Endodermal cell (in vitro differentiated cells): ENCODE data around the gene ROBO1. TPM values are rescaled to one million over a fixed set of nuclear protein-coding genes. Genes with fewer than 3 reads are reported as not detected.

ENCODE experiments used
- DNase-seq: peaks from one replicate; pipeline ENCODE4 v3.0.0-alpha.2; 2017
- H3K27ac ChIP-seq: 2 replicates; pipeline ENCODE4 v1.5.1; 2013; ENCODE audit warnings: mild to moderate bottlenecking, low read depth, low read length, moderate library complexity
- H3K27me3 ChIP-seq: 2 replicates; pipeline ENCODE4 v1.6.1; 2013; ENCODE audit warnings: mild to moderate bottlenecking, low read length, moderate library complexity; ENCODE audit not compliant: insufficient read depth, control insufficient read depth, poor library complexity, severe bottlenecking
- H3K36me3 ChIP-seq: 2 replicates; pipeline ENCODE4 v1.7.0; 2013; ENCODE audit warnings: mild to moderate bottlenecking, low read length, moderate library complexity; ENCODE audit not compliant: control insufficient read depth, insufficient read depth
- H3K4me1 ChIP-seq: one replicate; pipeline ENCODE4 v1.7.0; 2013; ENCODE audit warnings: low read length; ENCODE audit not compliant: control insufficient read depth, insufficient read depth
- H3K4me3 ChIP-seq: 2 replicates; pipeline ENCODE4 v1.5.1; 2013; ENCODE audit warnings: mild to moderate bottlenecking, low read length, moderate library complexity
- H3K9ac ChIP-seq: 2 replicates; pipeline ENCODE4 v1.6.1; 2013; ENCODE audit warnings: mild to moderate bottlenecking, low read length, moderate library complexity; ENCODE audit not compliant: poor library complexity, severe bottlenecking; ENCODE audit errors: extremely low read depth
- H3K9me3 ChIP-seq: 2 replicates; pipeline ENCODE4 v1.6.1; 2013; ENCODE audit warnings: mild to moderate bottlenecking, low read length, moderate library complexity; ENCODE audit not compliant: control insufficient read depth
- H3K27ac Mint-ChIP-seq: 2 replicates; pipeline ENCODE4 v1.8.0; 2020; ENCODE audit warnings: mixed read lengths
- H3K27me3 Mint-ChIP-seq: 2 replicates; pipeline ENCODE4 v1.8.0; 2021; ENCODE audit warnings: mild to moderate bottlenecking, mixed read lengths; ENCODE audit not compliant: insufficient read depth
- H3K36me3 Mint-ChIP-seq: 2 replicates; pipeline ENCODE4 v1.8.0; 2020; ENCODE audit warnings: low read depth, mixed read lengths
- H3K4me1 Mint-ChIP-seq: 2 replicates; pipeline ENCODE4 v1.8.0; 2020; ENCODE audit warnings: mixed read lengths
- H3K4me3 Mint-ChIP-seq: 2 replicates; pipeline ENCODE4 v1.8.0; 2020; ENCODE audit warnings: mild to moderate bottlenecking, moderate library complexity, mixed read lengths
- H3K9me3 Mint-ChIP-seq: 2 replicates; pipeline ENCODE4 v1.8.0; 2020; ENCODE audit warnings: mild to moderate bottlenecking, mixed read lengths
- CTCF ChIP-seq: fragments of 200-600 bp; sonication (generic); conservative IDR thresholded peaks from 2 replicates; pipeline ENCODE4 v1.5.0; 2021; ENCODE audit warnings: antibody characterized with exemption, mild to moderate bottlenecking
- WGBS, 2 experiments: methylation state at CpG; one replicate each; pipeline versions ENCODE4 v1.1.5 to v1.1.7; 2013; ENCODE audit warnings: missing lambda C conversion rate in 2 of 2, mixed read lengths in 1 of 2; ENCODE audit not compliant: insufficient coverage in 1 of 2, insufficient read length in 1 of 2; 5-methylcytosine and 5-hydroxymethylcytosine counted together
- total RNA-seq, 2 donors: library from RNA; stranded (reverse); fragmentation: NEBNext Ultra II Directional in 1 of 2; extraction: Animal tissue kit (Norgen Biotek cat#: 25700) in 1 of 2; gene quantifications; 2 replicates in 1 of 2; 3 replicates in 1 of 2; pipeline ENCODE4 v1.2.1, GENCODE V29; 2021

Gene ROBO1
- total RNA-seq, 2 donors from 2014 or later: 74.8 to 75.9 TPM

GRCh38 chr3:79148786-79149185, 619.0 kb downstream of the ROBO1 start:
- Mint-ChIP-seq H3K4me3 (no peak overlapping the region), H3K4me1 (no peaks in the 10 kb centered on the region), H3K27ac (no peak overlapping the region), H3K36me3 (peaks cover 4% of the 10 kb centered on the region), H3K27me3 (no peaks in the 10 kb centered on the region), H3K9me3 (peaks cover 12% of the 10 kb centered on the region)
- WGBS, 2 experiments: 95 to 100% methylated on average over 2 of the region's 2 CpGs
- Histone ChIP-seq H3K4me1 (no peaks in the 10 kb centered on the region), H3K27ac (no peak overlapping the region), H3K27me3 (no peaks in the 10 kb centered on the region), H3K36me3 (no peaks in the 10 kb centered on the region), H3K4me3 (no peak overlapping the region), H3K9me3 (peaks cover 23% of the 10 kb centered on the region), H3K9ac (no peak overlapping the region)
- TF ChIP-seq CTCF: no peak
- no peak for DNase-seq

- Histone ChIP-seq H3K27me3 (no peaks in the 10 kb centered on the region), H3K4me1 (no peaks in the 10 kb centered on the region), H3K36me3 (no peaks in the 10 kb centered on the region), H3K9me3 (peaks cover 12% of the 10 kb centered on the region), H3K9ac (no peak overlapping the region), H3K4me3 (no peak overlapping the region), H3K27ac (no peak overlapping the region)
- no peak for DNase-seq
- no peak for TF ChIP-seq CTCF
- no peak overlapping the region for H3K4me3 Mint-ChIP-seq
- 78% methylated on average over 3 of the region's 3 CpGs; no CpG with 5 or more reads in 1 of the 2 experiments for WGBS, 2 experiments
- H3K27me3 Mint-ChIP-seq: no peaks in the 10 kb centered on the region
- no peak overlapping the region for H3K27ac Mint-ChIP-seq
- peaks cover 4% of the 10 kb centered on the region for H3K9me3 Mint-ChIP-seq
- H3K36me3 Mint-ChIP-seq: peaks cover 1% of the 10 kb centered on the region
- H3K4me1 Mint-ChIP-seq: no peaks in the 10 kb centered on the region
Measured at GRCh38 chr3:79146024-79146423, 621.8 kb downstream of the ROBO1 start.

GRCh38 chr3:79140708-79141107, 627.1 kb downstream of the ROBO1 start:
- no peak for TF ChIP-seq CTCF
- Mint-ChIP-seq H3K9me3 (no peaks in the 10 kb centered on the region), H3K36me3 (no peaks in the 10 kb centered on the region), H3K4me3 (no peak overlapping the region), H3K27me3 (no peaks in the 10 kb centered on the region), H3K27ac (no peak overlapping the region), H3K4me1 (no peaks in the 10 kb centered on the region)
- peak overlapping the region; percentile 67 for H3K27ac ChIP-seq
- no peaks in the 10 kb centered on the region for H3K27me3 ChIP-seq
- 93 to 100% methylated on average over 2 to 3 of the region's 3 CpGs for WGBS, 2 experiments
- H3K9ac ChIP-seq: no peak overlapping the region
- no peaks in the 10 kb centered on the region for H3K36me3 ChIP-seq
- H3K4me1 ChIP-seq: no peaks in the 10 kb centered on the region
- DNase-seq: no peak
- H3K4me3 ChIP-seq: no peak overlapping the region
- no peaks in the 10 kb centered on the region for H3K9me3 ChIP-seq
